OCI-M1 (cell line): ENCODE measurements around the gene PVRIG.
"Not testable (repeated sequence)": the region's sequence is repeated elsewhere in the genome, so short reads cannot be mapped to it uniquely, and the experiment has no call there.

ENCODE experiments used
- DNase-seq: peaks from one replicate; lab custom pipeline; 2025; lab: John Stamatoyannopoulos, UW

PVRIG gene

GRCh38 chr7:100234660-100235317 lies 15.0 kb downstream of the PVRIG start:
- not testable (repeated sequence) for DNase-seq

- not testable (repeated sequence) for DNase-seq
Observed at GRCh38 chr7:100239975-100240374, 20.2 kb downstream of the PVRIG start.

GRCh38 chr7:100243385-100243784 lies 23.6 kb downstream of the PVRIG start:
- DNase-seq = peak; percentile 81

GRCh38 chr7:100244988-100245605 lies 25.3 kb downstream of the PVRIG start:
- not testable (repeated sequence) for DNase-seq

GRCh38 chr7:100246121-100246864 lies 26.5 kb downstream of the PVRIG start:
- DNase-seq = not testable (repeated sequence)

- DNase-seq = not testable (repeated sequence)
Observed at GRCh38 chr7:100246865-100247137, 27.1 kb downstream of the PVRIG start.

GRCh38 chr7:100247152-100247757 lies 27.5 kb downstream of the PVRIG start:
- no peak for DNase-seq

GRCh38 chr7:100248483-100248882 lies 28.7 kb downstream of the PVRIG start:
- DNase-seq = no peak

- DNase-seq = no peak
Observed at GRCh38 chr7:100257017-100257416, 37.3 kb downstream of the PVRIG start.

GRCh38 chr7:100259984-100260383 lies 40.2 kb downstream of the PVRIG start:
- DNase-seq = not testable (repeated sequence)

- not testable (repeated sequence) for DNase-seq
Observed at GRCh38 chr7:100262896-100263295, 43.1 kb downstream of the PVRIG start.

GRCh38 chr7:100264223-100264622 lies 44.5 kb downstream of the PVRIG start:
- DNase-seq = not testable (repeated sequence)

- DNase-seq = not testable (repeated sequence)
Observed at GRCh38 chr7:100264669-100265165, 45.0 kb downstream of the PVRIG start.

- peak; percentile 34 for DNase-seq
Observed at GRCh38 chr7:100265851-100266250, 46.1 kb downstream of the PVRIG start.

GRCh38 chr7:100266576-100267354 lies 47.0 kb downstream of the PVRIG start:
- no peak for DNase-seq

- no peak for DNase-seq
Observed at GRCh38 chr7:100267648-100268047, 47.9 kb downstream of the PVRIG start.

- DNase-seq = not testable (repeated sequence)
Observed at GRCh38 chr7:100268882-100269281, 49.1 kb downstream of the PVRIG start.

- DNase-seq = peak; percentile 28
Observed at GRCh38 chr7:100269306-100270045, 49.7 kb downstream of the PVRIG start.

- not testable (repeated sequence) for DNase-seq
Observed at GRCh38 chr7:100270046-100270918, 50.5 kb downstream of the PVRIG start.
